Measurements from ENCODE around the gene KSR2. TPM values are rescaled to one million over a fixed set of nuclear protein-coding genes. Genes with fewer than 3 reads are reported as not detected.

Gene KSR2
- total RNA-seq, 1 experiment from 2014 or later = not detected

DNA sequence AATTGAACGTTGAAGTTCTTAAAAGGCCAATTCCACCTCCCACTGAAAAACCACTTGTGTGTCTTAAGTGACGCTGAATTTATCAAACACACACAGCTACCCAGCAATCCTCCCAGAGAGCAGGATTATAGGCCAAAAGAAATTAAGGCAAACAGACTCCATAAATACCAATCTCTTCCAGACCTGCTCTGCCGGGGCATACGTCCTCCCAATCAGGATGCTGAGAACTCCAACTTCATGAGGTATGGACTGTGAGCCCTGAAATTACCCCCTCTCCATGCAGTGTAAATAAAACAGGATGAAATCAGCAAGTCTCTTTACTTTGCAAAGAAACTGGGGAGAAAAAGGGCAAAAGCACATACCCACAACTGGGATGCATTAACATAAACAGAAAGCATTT is 265.2 kb downstream of the KSR2 start:
- Histone ChIP-seq H3K4me3 (ENCODE audit: low read depth, low read length, poor library complexity, severe bottlenecking) (no peak overlapping the region), H3K27ac (ENCODE audit: low read depth, low read length, poor library complexity, severe bottlenecking) (no peak overlapping the region), H3K36me3 (ENCODE audit: insufficient read depth, low read length, poor library complexity, severe bottlenecking) (no peaks in the 10 kb centered on the region), H3K27me3 (replicated peaks; ENCODE audit: insufficient read depth, low read depth, low read length, poor library complexity) (no peaks in the 10 kb centered on the region), H3K9me3 (ENCODE audit: low read depth, low read length, poor library complexity, severe bottlenecking) (no peaks in the 10 kb centered on the region), H3K4me1 (ENCODE audit: insufficient read depth, low read length, poor library complexity, severe bottlenecking) (no peaks in the 10 kb centered on the region)
- BruUV-seq (replicated peaks) = no TSS peak
- DNase-seq (ENCODE audit: low spot score) = no peak
- ChIA-PET POLR2A (ENCODE audit: low non-redundant PET) (no interaction called here), CTCF (no interaction called here)
- TF ChIP-seq EZH2 (IDR thresholded peaks at IDR 0.05; ENCODE audit: borderline replicate concordance, low read depth, low read length, poor library complexity, severe bottlenecking) = no peak
- TF ChIP-seq CTCF (conservative IDR thresholded peaks at IDR 0.05; ENCODE audit: low read depth, low read length) = no peak
- intact Hi-C loops (cut with micrococcal nuclease; ENCODE audit: unreplicated experiment) = no loop called here

DNA sequence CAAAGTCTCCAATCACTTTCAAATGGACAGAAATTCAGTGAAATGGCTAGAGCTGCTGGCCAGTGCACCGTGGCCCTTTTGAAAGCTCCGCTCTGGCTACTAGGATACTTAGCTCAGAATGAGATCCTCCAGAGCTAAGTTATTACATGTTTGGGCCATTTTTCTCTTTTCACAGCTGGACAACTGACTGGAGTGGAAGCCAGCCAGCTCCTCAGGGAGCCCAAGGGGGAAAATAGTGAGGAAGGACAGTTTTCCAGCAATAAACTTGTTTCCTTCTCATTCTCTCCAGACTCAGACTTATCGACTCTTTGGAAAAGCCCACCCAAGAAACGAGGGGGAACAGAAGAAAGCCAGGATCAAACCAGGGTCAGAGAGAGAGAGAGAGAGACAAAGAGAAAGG is 266.0 kb downstream of the KSR2 start:
- POLR2A ChIA-PET (ENCODE audit: low non-redundant PET) = no interaction called here
- intact Hi-C loops (cut with micrococcal nuclease; ENCODE audit: unreplicated experiment) = no loop called here
- Histone ChIP-seq H3K4me1 (ENCODE audit: insufficient read depth, low read length, poor library complexity, severe bottlenecking) (no peaks in the 10 kb centered on the region), H3K27me3 (replicated peaks; ENCODE audit: insufficient read depth, low read depth, low read length, poor library complexity) (no peaks in the 10 kb centered on the region), H3K36me3 (ENCODE audit: insufficient read depth, low read length, poor library complexity, severe bottlenecking) (no peaks in the 10 kb centered on the region), H3K27ac (ENCODE audit: low read depth, low read length, poor library complexity, severe bottlenecking) (no peak overlapping the region), H3K4me3 (ENCODE audit: low read depth, low read length, poor library complexity, severe bottlenecking) (no peak overlapping the region), H3K9me3 (ENCODE audit: low read depth, low read length, poor library complexity, severe bottlenecking) (no peaks in the 10 kb centered on the region)
- CTCF ChIA-PET = no interaction called here
- no peak for TF ChIP-seq CTCF (conservative IDR thresholded peaks at IDR 0.05; ENCODE audit: low read depth, low read length)
- no peak for TF ChIP-seq EZH2 (IDR thresholded peaks at IDR 0.05; ENCODE audit: borderline replicate concordance, low read depth, low read length, poor library complexity, severe bottlenecking)
- DNase-seq (ENCODE audit: low spot score) = no peak
- BruUV-seq (replicated peaks) = no TSS peak

DNA sequence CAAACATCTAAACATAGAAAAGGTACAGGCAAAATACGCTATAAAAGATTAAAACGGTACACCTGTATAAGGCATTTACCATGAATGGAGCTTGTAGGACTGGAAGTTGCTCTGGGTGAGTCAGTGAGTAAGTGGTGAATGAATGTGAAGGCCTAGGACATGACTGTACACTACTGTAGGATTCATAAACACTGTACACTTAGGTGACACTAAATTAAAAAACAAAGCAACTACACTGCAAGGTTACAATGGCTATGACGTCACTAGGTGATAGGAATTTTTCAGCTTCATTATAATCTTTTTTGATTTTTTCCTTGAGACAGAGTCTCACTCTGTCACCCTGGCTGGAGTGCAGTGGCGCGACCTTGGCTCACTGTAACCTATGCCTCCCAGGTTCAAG is 269.2 kb downstream of the KSR2 start:
- ChIA-PET CTCF (no interaction called here), POLR2A (ENCODE audit: low non-redundant PET) (no interaction called here)
- no peaks in the 10 kb centered on the region for H3K36me3 ChIP-seq (ENCODE audit: insufficient read depth, low read length, poor library complexity, severe bottlenecking)
- intact Hi-C loops (cut with micrococcal nuclease; ENCODE audit: unreplicated experiment) = no loop called here
- no TSS peak for BruUV-seq (replicated peaks)
- H3K27ac ChIP-seq (ENCODE audit: low read depth, low read length, poor library complexity, severe bottlenecking) = no peak overlapping the region
- no peaks in the 10 kb centered on the region for H3K4me1 ChIP-seq (ENCODE audit: insufficient read depth, low read length, poor library complexity, severe bottlenecking)
- TF ChIP-seq EZH2 (IDR thresholded peaks at IDR 0.05; ENCODE audit: borderline replicate concordance, low read depth, low read length, poor library complexity, severe bottlenecking) (no peak), CTCF (conservative IDR thresholded peaks at IDR 0.05; ENCODE audit: low read depth, low read length) (no peak)
- DNase-seq (ENCODE audit: low spot score) = no peak
- no peaks in the 10 kb centered on the region for H3K9me3 ChIP-seq (ENCODE audit: low read depth, low read length, poor library complexity, severe bottlenecking)
- no peak overlapping the region for H3K4me3 ChIP-seq (ENCODE audit: low read depth, low read length, poor library complexity, severe bottlenecking)
- H3K27me3 ChIP-seq (replicated peaks; ENCODE audit: insufficient read depth, low read depth, low read length, poor library complexity) = no peaks in the 10 kb centered on the region

Data from A673 (cell line).